ENCODE data around the gene FUBP3. TPM values are rescaled to one million over a fixed set of nuclear protein-coding genes. Genes with fewer than 3 reads are reported as not detected.
"Not testable (repeated sequence)": the region's sequence is repeated elsewhere in the genome, so short reads cannot be mapped to it uniquely, and the experiment has no call there.

FUBP3 gene
- total RNA-seq, 1 donor = 18.9 TPM

DNA sequence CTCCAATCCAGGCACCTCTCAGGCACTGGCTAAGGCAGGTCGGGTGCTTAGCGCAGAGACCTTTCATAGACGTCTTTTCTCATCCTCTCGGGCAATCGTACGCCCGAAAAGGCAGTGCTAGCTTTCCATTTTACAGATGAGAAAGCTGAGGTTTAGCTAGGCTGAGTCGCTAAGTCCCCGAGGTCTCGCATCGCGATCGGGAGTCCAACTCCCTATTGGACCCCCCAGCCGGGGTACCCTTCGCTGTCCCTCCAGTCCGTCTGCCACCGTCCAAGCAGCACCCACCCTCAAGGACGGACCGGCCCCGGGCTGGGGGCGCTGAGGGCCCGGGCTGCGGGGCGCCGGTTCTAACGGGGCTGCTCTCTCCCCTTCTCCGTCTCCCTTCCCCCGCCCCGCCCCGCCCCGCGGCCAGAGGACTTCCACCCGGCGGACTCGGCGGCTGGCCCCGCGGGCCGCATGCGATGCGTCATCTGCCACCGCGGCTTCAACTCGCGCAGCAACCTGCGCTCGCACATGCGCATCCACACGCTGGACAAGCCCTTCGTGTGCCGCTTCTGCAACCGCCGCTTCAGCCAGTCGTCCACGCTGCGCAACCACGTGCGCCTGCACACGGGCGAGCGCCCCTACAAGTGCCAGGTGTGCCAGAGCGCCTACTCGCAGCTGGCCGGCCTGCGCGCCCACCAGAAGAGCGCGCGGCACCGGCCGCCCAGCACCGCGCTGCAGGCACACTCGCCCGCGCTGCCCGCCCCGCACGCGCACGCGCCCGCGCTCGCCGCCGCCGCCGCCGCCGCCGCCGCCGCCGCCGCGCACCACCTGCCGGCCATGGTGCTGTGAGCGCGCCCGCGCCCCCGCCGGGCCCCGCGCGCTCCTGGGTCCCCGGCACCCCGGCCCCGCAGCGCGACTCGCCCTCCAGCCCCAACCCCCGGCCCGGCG, 101.7 kb downstream of the FUBP3 start:
- DNase-seq (ENCODE audit: low read depth in 2 of 3, low spot score in 2 of 3) = peak in 2 of 3 donors; percentile 67 to 78

DNA sequence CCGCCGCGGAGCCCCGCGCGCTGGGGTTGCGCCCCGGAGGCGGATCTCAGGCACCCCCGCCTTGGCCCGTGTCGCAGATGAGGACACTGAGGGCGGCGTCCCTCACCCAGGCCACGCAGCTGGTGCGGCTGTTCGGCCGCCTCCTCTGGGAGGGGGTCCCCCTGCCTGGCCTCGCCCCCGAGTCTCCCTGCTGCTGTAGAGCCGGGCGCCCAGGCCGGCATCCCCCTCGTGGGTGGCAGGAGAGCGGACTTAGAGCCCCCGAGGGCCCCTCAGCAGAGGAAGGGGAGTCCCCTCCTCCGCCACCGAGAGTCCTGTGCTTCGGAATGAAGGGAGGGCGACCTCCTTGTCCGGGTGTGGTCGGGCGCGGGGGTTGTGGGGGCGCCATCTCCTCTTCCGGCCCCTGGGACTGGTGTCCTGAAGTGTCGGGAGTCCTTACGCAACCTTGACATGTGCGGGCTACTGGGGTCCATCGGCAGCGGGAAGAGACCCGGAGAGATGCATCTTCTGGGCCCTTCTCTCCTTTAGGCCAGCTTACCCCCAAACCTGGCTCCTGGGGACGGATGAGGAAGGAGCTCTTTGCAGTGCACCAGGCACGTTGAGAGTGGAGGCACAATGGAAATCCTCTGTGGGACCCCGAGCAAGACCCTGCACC, 102.5 kb downstream of the FUBP3 start:
- DNase-seq (ENCODE audit: low read depth in 2 of 3, low spot score in 2 of 3) = no peak

GRCh38 chr9:130682421-130683121, 103.2 kb downstream of the FUBP3 start:
- DNase-seq (ENCODE audit: low read depth in 2 of 3, low spot score in 2 of 3) = peak in 1 of 3 donors; percentile 54

GRCh38 chr9:130685104-130685503, 105.7 kb downstream of the FUBP3 start:
- DNase-seq (ENCODE audit: low read depth in 2 of 3, low spot score in 2 of 3) = no peak

GRCh38 chr9:130685945-130686344, 106.6 kb downstream of the FUBP3 start:
- not testable (repeated sequence) for DNase-seq (ENCODE audit: low read depth in 2 of 3, low spot score in 2 of 3)

- no peak for DNase-seq (ENCODE audit: low read depth in 2 of 3, low spot score in 2 of 3)
Measured at GRCh38 chr9:130687615-130688014, 108.2 kb downstream of the FUBP3 start.

Small RNA genes lying within 50 kb of the gene (small RNA-seq; reads per million reads assigned to genes)
- not detected for gene MIR6856

Other genes with a start within 250 kb of the FUBP3 start
- 0.27 TPM for gene ASS1, start 134.6 kb upstream of the FUBP3 start, total RNA-seq
- gene PRDM12, start 85.0 kb downstream of the FUBP3 start, total RNA-seq = not detected
- gene EXOSC2, start 114.2 kb downstream of the FUBP3 start, total RNA-seq = 33.4 TPM

Data from hematopoietic multipotent progenitor cell (in vitro differentiated cells).